ENCODE results near the gene FERD3L. TPM values are rescaled to one million over a fixed set of nuclear protein-coding genes. Genes with fewer than 3 reads are reported as not detected.

FERD3L gene
- total and polyA plus RNA-seq, 2 donors (not counting 3 experiments of a cell fraction or from before 2014, with no cell fraction given), result not detected

DNA sequence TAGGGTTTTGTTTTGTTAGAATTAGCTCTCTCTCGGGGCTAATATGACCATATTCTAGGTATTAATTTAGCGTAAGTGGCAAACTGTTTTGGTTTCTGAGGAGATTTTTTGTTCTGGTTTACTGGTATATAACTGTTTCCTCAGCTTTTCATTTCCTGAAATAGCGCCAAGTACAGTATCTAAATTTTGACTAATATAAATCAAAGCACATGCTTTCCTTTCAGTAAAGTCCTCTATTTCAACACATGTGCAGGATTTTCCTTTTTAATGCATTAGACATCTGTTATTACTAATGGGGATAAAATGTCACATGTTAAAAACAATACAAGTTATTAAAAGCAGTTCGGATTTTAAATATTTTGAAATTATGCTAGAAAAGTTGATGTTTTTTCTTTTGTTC is 11.3 kb downstream of the FERD3L start:
- BruUV-seq (replicated peaks), result no TSS peak
- ChIA-PET CTCF (interaction anchor here (0.9 kb wide), 1 partner anchor 358 kb away, joined by 3 read pairs; no protein-coding TSS in a partner anchor), POLR2A (no interaction called here)
- Histone ChIP-seq H3K4me3 (replicated peaks in 1 of 3; ENCODE audit: insufficient read depth in 1 of 3, low read depth in 1 of 3, low read length in 3 of 3) (no peak overlapping the region), H4K20me1 (replicated peaks; ENCODE audit: control insufficient read depth, extremely low read depth, insufficient read depth, low read length) (no peaks in the 10 kb centered on the region), H3K9ac (replicated peaks; ENCODE audit: extremely low read depth, insufficient read depth, low read length) (no peak overlapping the region), H3K9me3 (replicated peaks; ENCODE audit: control insufficient read depth, insufficient read depth, low read length) (no peaks in the 10 kb centered on the region), H3K79me2 (ENCODE audit: control insufficient read depth, insufficient read depth, low read length) (no peaks in the 10 kb centered on the region), H3K36me3 (ENCODE audit: control insufficient read depth in 2 of 2, extremely low read depth in 1 of 2, insufficient read depth in 2 of 2, low read length in 2 of 2) (no peaks in the 10 kb centered on the region), H3K27me3 (ENCODE audit: control insufficient read depth in 2 of 2, insufficient read depth in 2 of 2, low read length in 2 of 2) (peaks cover 1 to 11% of the 10 kb centered on the region in 2 experiments), H3K9me1 (replicated peaks; ENCODE audit: control insufficient read depth, extremely low read depth, insufficient read depth, low read length) (no peaks in the 10 kb centered on the region), H3K4me1 (ENCODE audit: control insufficient read depth, extremely low read depth, insufficient read depth, low read length) (no peaks in the 10 kb centered on the region), H2AFZ (ENCODE audit: low read depth, low read length) (no peak overlapping the region), H3K4me2 (ENCODE audit: insufficient read depth, low read length) (no peak overlapping the region), H3K27ac (ENCODE audit: insufficient read depth, low read depth, low read length) (no peak overlapping the region)
- TF ChIP-seq JUN (IDR thresholded peaks at IDR 0.05; ENCODE audit: borderline replicate concordance, insufficient read depth, insufficient read length, low read depth) (no peak), GATA2 (IDR thresholded peaks at IDR 0.05; ENCODE audit: insufficient read depth, insufficient read length, low read depth, low read length) (no peak), FOS (IDR thresholded peaks at IDR 0.05; ENCODE audit: borderline replicate concordance, insufficient read depth, low read length) (no peak)
- TF ChIP-seq, protein P1, sequence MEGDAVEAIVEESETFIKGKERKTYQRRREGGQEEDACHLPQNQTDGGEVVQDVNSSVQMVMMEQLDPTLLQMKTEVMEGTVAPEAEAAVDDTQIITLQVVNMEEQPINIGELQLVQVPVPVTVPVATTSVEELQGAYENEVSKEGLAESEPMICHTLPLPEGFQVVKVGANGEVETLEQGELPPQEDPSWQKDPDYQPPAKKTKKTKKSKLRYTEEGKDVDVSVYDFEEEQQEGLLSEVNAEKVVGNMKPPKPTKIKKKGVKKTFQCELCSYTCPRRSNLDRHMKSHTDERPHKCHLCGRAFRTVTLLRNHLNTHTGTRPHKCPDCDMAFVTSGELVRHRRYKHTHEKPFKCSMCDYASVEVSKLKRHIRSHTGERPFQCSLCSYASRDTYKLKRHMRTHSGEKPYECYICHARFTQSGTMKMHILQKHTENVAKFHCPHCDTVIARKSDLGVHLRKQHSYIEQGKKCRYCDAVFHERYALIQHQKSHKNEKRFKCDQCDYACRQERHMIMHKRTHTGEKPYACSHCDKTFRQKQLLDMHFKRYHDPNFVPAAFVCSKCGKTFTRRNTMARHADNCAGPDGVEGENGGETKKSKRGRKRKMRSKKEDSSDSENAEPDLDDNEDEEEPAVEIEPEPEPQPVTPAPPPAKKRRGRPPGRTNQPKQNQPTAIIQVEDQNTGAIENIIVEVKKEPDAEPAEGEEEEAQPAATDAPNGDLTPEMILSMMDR (IDR thresholded peaks at IDR 0.05; ENCODE audit: extremely low read depth in 1 of 2, insufficient read depth in 1 of 2, low read depth in 1 of 2, low read length in 2 of 2), result no peak
- TF ChIP-seq, protein P2, sequence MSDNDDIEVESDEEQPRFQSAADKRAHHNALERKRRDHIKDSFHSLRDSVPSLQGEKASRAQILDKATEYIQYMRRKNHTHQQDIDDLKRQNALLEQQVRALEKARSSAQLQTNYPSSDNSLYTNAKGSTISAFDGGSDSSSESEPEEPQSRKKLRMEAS (IDR thresholded peaks at IDR 0.05; ENCODE audit: insufficient read depth, insufficient read length), result no peak
- intact Hi-C loops (cut with micrococcal nuclease) (no loop called here), dilution Hi-C loops (cut with MboI; ENCODE audit: extremely low pct_ligation_motif_present, low sequenced_read_pairs) (no loop called here)
- no peak for DNase-seq (ENCODE audit: low read depth, low spot score)
- FAIRE-seq, result no peak

DNA sequence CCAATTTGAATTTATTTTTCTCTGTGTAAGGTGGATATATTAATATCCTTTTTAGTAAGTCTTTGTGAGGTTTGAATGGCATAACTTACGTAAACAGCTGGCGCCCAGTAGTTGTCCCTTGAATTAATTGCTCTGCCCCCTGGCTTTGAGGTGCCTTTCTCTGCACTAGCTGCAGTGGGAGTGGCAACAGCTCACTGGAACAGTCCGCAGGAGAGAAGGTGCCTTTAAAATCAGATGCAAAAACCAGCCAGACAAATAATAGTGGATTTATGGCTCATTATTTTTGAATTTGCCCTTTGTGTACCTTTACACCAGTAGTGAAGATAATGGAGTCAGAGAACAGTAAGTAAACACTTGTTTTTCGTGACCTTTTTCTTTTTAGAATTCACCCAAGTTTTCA is 11.8 kb downstream of the FERD3L start:
- no peak for TF ChIP-seq GATA2 (IDR thresholded peaks at IDR 0.05; ENCODE audit: insufficient read depth, insufficient read length, low read depth, low read length)
- TF ChIP-seq, protein P1 (IDR thresholded peaks at IDR 0.05; ENCODE audit: extremely low read depth in 1 of 2, insufficient read depth in 1 of 2, low read depth in 1 of 2, low read length in 2 of 2), result no peak
- no peak for TF ChIP-seq FOS (IDR thresholded peaks at IDR 0.05; ENCODE audit: borderline replicate concordance, insufficient read depth, low read length)
- TF ChIP-seq, protein P2 (IDR thresholded peaks at IDR 0.05; ENCODE audit: insufficient read depth, insufficient read length), result no peak
- Histone ChIP-seq H3K27me3 (ENCODE audit: control insufficient read depth in 2 of 2, insufficient read depth in 2 of 2, low read length in 2 of 2) (peaks cover 1 to 12% of the 10 kb centered on the region in 2 experiments), H3K79me2 (ENCODE audit: control insufficient read depth, insufficient read depth, low read length) (no peaks in the 10 kb centered on the region), H3K36me3 (ENCODE audit: control insufficient read depth in 2 of 2, extremely low read depth in 1 of 2, insufficient read depth in 2 of 2, low read length in 2 of 2) (no peaks in the 10 kb centered on the region), H3K4me3 (replicated peaks in 1 of 3; ENCODE audit: insufficient read depth in 1 of 3, low read depth in 1 of 3, low read length in 3 of 3) (no peak overlapping the region), H3K9me3 (replicated peaks; ENCODE audit: control insufficient read depth, insufficient read depth, low read length) (no peaks in the 10 kb centered on the region), H3K27ac (ENCODE audit: insufficient read depth, low read depth, low read length) (no peak overlapping the region), H3K9me1 (replicated peaks; ENCODE audit: control insufficient read depth, extremely low read depth, insufficient read depth, low read length) (no peaks in the 10 kb centered on the region), H3K4me1 (ENCODE audit: control insufficient read depth, extremely low read depth, insufficient read depth, low read length) (no peaks in the 10 kb centered on the region), H3K9ac (replicated peaks; ENCODE audit: extremely low read depth, insufficient read depth, low read length) (no peak overlapping the region), H3K4me2 (ENCODE audit: insufficient read depth, low read length) (no peak overlapping the region), H4K20me1 (replicated peaks; ENCODE audit: control insufficient read depth, extremely low read depth, insufficient read depth, low read length) (no peaks in the 10 kb centered on the region), H2AFZ (ENCODE audit: low read depth, low read length) (no peak overlapping the region)
- POLR2A ChIA-PET, result no interaction called here
- FAIRE-seq (no peak), DNase-seq (ENCODE audit: low read depth, low spot score) (no peak)
- intact Hi-C loops (cut with micrococcal nuclease) (no loop called here), dilution Hi-C loops (cut with MboI; ENCODE audit: extremely low pct_ligation_motif_present, low sequenced_read_pairs) (no loop called here)
- CTCF ChIA-PET, result interaction anchor here (0.9 kb wide), 1 partner anchor 359 kb away, joined by 3 read pairs; no protein-coding TSS in a partner anchor
- no TSS peak for BruUV-seq (replicated peaks)

Measured in endothelial cell of umbilical vein (primary cell).